Ishikawa (cell line): Measurements from ENCODE around the gene HMBS.

Source experiments
- EGR1 ChIP-seq: IDR thresholded peaks from 2 replicates; pipeline ENCODE4 v1.6.1; 2012
- RAD21 ChIP-seq: IDR thresholded peaks from 2 replicates; pipeline ENCODE4 v1.6.1; 2012; ENCODE audit warnings: low read depth
- TAF1 ChIP-seq: IDR thresholded peaks from 2 replicates; pipeline ENCODE4 v1.6.1; 2012; ENCODE audit warnings: low read depth, mild to moderate bottlenecking
- TCF12 ChIP-seq: IDR thresholded peaks from 2 replicates; pipeline ENCODE4 v1.6.1; 2012; ENCODE audit warnings: low read depth
- YY1 ChIP-seq: IDR thresholded peaks from 2 replicates; pipeline ENCODE4 v1.6.1; 2012; ENCODE audit warnings: low read depth

HMBS gene

DNA sequence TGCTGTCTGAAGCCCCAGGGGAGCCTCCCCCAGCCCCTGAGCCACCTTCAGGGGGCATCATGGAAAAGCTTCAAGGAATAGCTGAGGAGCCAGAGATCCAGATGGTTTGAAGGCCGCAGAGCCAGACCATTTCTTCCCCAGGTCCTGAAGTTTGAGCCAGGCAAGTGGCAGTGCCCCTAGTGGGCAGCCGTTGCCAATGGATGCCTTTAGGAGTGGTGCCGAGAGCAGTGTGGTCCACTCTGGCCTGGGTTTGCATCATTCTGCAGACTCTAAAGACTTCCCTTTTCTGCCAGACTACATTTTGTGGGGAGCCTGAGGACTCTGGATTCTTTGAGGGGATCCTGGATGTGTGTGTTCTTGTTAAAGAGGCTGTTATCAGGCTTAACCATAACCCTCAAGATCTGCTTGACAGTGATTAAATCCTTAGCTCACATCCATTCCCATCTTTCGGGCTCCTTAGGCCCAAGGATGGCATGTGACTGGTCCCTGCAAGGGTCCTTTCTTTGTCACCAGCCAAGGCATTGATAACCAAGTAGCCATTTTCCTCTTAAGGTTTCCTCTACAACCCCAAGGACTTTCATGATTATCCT lies 49.8 kb downstream of the HMBS start:
- TF ChIP-seq YY1, result no peak
- TF ChIP-seq RAD21, result peak; percentile 27; the same call in 1 of the 2 replicates
- no peak for TF ChIP-seq TCF12
- no peak for TF ChIP-seq TAF1
- no peak for TF ChIP-seq EGR1
